Stimulated activated CD4-positive, alpha-beta T cell treated with anti-CD3 and anti-CD28 coated beads, Interleukin-15, amount 100 ng/mL, for 1 hour (primary cell): Measurements from ENCODE around the gene ACP4.

ENCODE experiments used
- DNase-seq, 2 donors: peaks; one replicate each; pipeline ENCODE4 v3.0.0-alpha.2; 2020; ENCODE audit warnings: low read depth in 1 of 2, low spot score in 1 of 2

Gene ACP4

GRCh38 chr19:50820549-50821247 is 30.5 kb downstream of the ACP4 start:
- DNase-seq, result no peak

- no peak for DNase-seq
Observed at GRCh38 chr19:50821248-50821612, 31.0 kb downstream of the ACP4 start.

GRCh38 chr19:50821622-50822021 is 31.4 kb downstream of the ACP4 start:
- no peak for DNase-seq

GRCh38 chr19:50822661-50823208 is 32.5 kb downstream of the ACP4 start:
- no peak for DNase-seq

- DNase-seq, result no peak
Observed at GRCh38 chr19:50823389-50824042, 33.3 kb downstream of the ACP4 start, which contains the start of gene KLK1. Gene KLK1, minus strand, starts transcription at chr19:50823787. Its CDS starts 39 bp downstream, at chr19:50823748.

- DNase-seq, result no peak
Observed at GRCh38 chr19:50826492-50827240, 36.5 kb downstream of the ACP4 start.

- DNase-seq, result no peak
Observed at GRCh38 chr19:50827476-50827875, 37.3 kb downstream of the ACP4 start.

- no peak for DNase-seq
Observed at GRCh38 chr19:50829801-50830200, 39.6 kb downstream of the ACP4 start.

- DNase-seq, result no peak
Observed at GRCh38 chr19:50830266-50831025, 40.2 kb downstream of the ACP4 start.

GRCh38 chr19:50831026-50831396 is 40.8 kb downstream of the ACP4 start:
- no peak for DNase-seq

- DNase-seq, result no peak
Observed at GRCh38 chr19:50832666-50833065, 42.5 kb downstream of the ACP4 start.

GRCh38 chr19:50833117-50833801 is 43.0 kb downstream of the ACP4 start, which contains the start of gene KLK15:
Gene KLK15, minus strand, starts transcription at chr19:50833574. Its CDS starts 2,082 bp downstream, at chr19:50831492.
- DNase-seq, result no peak

- DNase-seq, result no peak
Observed at GRCh38 chr19:50833802-50834167, 43.6 kb downstream of the ACP4 start.

GRCh38 chr19:50835103-50835784 is 45.0 kb downstream of the ACP4 start:
- no peak for DNase-seq

- peak; percentile 23 to 70 for DNase-seq
Observed at GRCh38 chr19:50835785-50836542, 45.7 kb downstream of the ACP4 start.

- DNase-seq, result no peak
Observed at GRCh38 chr19:50836543-50837195, 46.5 kb downstream of the ACP4 start.

GRCh38 chr19:50837300-50837699 is 47.1 kb downstream of the ACP4 start:
- DNase-seq, result no peak

- no peak for DNase-seq
Observed at GRCh38 chr19:50838239-50838638, 48.0 kb downstream of the ACP4 start.
